ENCODE data around the gene NHLH1.

The NHLH1 gene

GRCh38 chr1:160414881-160415280 lies 48.0 kb downstream of the NHLH1 start:
- no peak for DNase-seq

GRCh38 chr1:160415696-160416290 lies 48.9 kb downstream of the NHLH1 start:
- DNase-seq, result no peak

GRCh38 chr1:160416369-160416768 lies 49.5 kb downstream of the NHLH1 start:
- no peak for DNase-seq

- no peak for DNase-seq
These were observed 51.6 kb downstream of the NHLH1 start for GRCh38 chr1:160418483-160418882.

GRCh38 chr1:160419150-160419837 lies 52.4 kb downstream of the NHLH1 start:
- DNase-seq, result no peak

- DNase-seq, result no peak
These were observed 52.9 kb downstream of the NHLH1 start for GRCh38 chr1:160419838-160420169.

- DNase-seq, result no peak
These were observed 54.3 kb downstream of the NHLH1 start for GRCh38 chr1:160420881-160421842.

GRCh38 chr1:160421881-160422280 lies 55.0 kb downstream of the NHLH1 start:
- no peak for DNase-seq
